ENCODE measurements around the gene KIAA1755.

The KIAA1755 gene

DNA sequence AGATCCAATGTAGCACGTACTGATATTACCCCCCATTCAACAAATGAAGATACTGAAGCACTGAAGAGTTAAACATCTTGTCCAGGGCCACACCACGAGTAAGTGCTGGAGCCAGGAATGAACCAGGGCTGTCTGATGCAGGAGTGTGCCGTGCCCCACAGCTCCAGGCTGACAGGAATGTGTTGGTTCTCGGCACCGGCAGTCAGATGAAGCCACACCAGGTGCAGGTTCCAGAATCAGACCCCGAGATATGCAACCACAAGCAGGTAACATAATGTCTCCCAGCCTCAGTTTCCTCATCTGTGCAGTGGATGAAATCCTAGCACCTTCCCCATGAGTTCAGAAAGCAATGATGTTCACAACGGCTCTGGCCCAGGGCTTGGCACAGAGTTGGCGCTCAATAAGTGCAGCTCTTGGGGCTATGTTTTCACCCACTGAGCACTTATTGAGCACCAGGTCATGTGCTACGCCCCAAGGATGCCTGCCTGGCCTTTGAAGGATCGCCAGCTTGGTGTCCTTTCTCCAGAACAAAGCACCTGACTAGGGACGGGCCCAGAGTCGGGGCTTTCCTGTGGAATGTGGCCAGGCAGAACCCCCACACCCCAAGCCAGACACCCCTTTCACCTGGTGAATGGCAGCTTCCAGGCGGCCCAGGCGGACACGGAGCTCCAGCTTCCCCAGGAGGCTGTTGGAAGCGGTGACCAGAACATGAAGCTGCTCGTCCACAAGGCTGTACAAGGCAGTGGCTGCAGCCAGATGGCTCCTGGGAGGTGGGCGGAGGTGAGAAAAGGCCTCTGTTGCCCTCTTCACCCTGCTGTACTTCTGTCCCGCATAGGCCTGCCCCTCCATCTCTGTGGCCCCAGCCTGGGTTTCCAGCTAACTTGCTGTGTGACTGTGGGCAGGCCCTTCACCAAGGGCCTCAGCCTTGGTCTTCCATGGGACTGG lies 41.3 kb downstream of the KIAA1755 start:
- DNase-seq (ENCODE audit: low spot score), result no peak

DNA sequence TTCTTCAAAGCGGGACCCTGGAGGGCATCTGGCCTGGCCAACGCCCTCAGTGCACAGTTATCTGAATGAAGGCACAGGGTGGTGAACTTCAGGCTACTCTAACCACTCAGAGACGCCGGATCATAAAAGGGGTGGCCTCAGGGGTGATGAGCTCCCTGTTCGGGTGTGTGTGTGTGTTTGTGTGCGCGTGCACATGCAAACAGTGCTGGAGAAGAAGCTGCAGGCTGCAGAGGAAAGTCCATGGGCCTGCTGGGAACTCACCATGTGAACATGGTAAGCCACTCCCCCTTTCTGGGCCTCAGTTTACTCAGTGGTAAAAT lies 42.0 kb downstream of the KIAA1755 start:
- DNase-seq (ENCODE audit: low spot score), result no peak

- DNase-seq (ENCODE audit: low spot score), result no peak
Observed at GRCh38 chr20:38217791-38218565, 42.6 kb downstream of the KIAA1755 start.

- no peak for DNase-seq (ENCODE audit: low spot score)
Observed at GRCh38 chr20:38216746-38217595, 43.6 kb downstream of the KIAA1755 start.

- no peak for DNase-seq (ENCODE audit: low spot score)
Observed at GRCh38 chr20:38216201-38216600, 44.3 kb downstream of the KIAA1755 start.

DNA sequence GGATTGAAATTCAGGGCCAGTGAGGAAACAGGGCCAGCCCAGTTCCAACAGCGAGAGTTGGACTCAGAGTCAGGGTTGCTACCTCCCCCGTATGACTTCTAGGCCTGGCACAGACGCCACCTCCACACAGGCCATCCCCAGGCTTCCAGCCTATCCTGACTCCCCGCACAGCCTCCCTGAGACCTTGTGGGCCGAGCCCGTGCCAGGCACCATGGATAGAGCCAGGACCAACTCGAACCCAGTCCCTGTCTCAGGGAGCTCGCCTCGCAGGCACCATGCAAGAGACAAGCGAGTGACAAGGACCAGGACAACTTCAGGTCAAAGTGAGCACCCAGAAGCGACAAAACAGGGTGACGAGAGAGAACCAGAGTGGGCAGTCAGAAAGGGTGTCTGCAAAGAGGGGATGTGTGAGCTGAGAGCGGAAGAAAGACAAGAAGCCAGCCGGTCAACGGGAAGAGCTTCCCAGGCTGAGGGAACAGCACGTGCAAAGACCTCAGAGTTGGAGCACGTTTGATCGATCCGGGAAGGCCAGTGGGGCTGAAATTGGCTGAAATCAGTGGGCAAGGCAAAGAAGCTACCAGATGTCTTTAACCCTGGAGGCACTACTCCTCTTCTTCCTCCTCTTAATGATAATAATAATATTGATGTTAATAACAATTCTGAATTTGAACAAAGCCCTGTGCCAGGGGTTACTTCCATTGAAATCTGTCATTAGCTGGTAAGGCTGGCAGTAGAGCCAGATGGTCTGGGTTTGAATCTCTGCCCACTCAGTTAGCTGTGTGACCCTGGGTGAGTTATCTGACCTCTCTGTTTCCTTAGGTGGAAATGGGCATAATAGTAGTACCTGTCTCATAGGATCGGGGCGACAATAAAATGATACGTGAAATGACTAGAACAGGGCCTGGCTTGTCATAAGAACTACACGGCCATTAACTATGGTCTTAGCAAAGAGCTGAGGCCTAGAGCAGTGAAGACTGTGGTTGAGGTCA lies 45.0 kb downstream of the KIAA1755 start:
- DNase-seq (ENCODE audit: low spot score), result no peak

DNA sequence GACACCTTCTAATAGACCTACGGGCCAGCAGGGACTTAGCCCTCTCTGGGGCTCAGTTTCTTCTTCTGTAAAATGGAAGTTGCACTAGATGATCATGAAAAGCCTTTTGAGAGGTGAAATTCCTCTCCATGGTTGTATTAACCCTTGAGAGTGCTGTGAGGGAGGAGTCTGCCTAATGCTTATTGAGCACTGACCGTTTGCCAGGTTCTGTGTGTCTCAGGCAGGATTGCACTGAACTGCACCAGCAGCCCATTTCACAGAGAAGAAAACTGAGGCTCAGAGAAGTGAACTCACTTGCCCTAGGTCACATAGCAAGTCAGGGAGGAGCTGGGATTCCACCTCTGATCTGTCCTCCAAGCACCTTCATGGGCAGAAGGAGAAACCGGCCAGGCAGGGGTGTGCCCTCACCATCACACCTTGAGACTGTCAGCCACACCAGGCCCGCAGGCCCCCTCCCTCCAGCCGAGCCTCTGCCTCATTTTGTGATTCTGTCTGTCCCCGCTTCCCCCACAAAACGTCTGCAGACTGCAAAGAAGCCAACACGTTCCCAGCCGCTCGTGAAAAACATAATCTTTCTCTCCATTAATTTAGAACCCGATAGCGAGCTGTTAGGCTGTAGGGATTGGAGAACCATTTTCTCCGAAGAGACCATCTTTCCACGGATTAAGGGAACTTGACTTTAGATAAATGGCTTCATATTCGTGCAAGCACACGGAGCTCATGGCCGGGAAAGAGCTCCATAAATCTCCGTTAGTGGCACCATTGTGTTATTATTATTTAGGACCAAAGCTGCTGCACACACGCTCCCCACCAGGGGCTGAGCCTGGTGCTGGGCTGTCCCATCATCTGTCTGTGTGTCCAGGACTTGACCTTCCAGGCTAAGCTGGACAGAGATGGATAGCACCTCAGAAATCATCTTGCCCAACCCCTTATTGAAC lies 46.0 kb downstream of the KIAA1755 start:
- DNase-seq (ENCODE audit: low spot score), result no peak

DNA sequence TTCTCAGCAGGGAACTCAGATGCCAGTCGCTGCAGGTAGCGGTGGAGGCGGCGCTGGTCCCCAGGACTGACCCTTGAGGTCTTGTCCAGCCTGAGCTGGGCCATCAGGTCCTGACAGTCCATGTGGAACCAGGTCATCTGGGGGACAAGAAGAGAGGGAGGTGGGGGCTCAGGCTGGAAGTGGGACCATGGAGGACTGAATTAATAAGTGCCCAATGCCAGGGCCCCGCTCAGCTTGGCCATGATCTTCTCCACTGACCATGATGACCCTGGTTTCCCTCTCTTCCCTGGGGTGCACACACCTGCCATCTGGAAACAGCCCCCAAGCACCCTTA lies 47.0 kb downstream of the KIAA1755 start:
- no peak for DNase-seq (ENCODE audit: low spot score)

DNA sequence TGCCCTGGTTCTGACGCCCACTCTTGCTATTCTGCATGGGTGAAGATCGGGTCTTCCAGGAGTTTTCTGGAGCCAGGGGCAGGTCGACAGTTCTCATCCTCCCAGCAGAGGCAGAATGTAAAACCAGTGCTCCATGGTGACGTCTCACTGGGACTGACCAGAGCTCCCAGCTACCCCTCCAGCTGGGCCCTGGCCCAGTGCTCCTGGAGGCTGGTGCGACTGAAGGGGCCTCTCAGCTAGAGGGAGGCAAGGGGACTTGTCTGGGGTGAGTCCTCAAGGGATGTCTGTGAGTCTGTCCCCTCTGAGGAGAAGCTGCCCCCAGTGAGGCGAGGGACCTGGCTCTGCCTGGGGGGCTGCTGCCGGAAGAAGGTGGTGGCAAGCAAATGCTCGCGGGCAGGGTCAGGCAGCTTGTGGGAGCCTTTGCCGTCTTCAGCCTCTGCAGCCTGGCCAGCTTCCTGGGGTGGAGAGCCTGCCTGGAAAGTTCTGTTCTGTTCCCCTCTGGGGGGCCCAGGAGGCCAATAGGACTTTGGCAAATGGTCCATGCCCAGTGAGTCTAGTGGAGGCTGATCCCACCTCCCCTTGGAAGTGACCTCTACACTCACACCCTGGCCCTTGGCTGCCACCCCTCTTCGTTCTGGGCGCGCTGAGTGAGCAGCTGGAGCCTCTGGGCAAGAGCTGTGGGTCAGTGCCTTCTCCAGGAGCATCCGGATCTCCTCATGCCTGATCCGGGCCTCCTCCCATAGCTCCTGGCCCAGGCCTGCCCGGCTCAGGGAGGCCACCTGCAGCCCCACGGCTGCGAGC lies 47.5 kb downstream of the KIAA1755 start:
- DNase-seq (ENCODE audit: low spot score), result no peak

- DNase-seq (ENCODE audit: low spot score), result no peak
Observed at GRCh38 chr20:38211200-38212097, 49.1 kb downstream of the KIAA1755 start.

DNA sequence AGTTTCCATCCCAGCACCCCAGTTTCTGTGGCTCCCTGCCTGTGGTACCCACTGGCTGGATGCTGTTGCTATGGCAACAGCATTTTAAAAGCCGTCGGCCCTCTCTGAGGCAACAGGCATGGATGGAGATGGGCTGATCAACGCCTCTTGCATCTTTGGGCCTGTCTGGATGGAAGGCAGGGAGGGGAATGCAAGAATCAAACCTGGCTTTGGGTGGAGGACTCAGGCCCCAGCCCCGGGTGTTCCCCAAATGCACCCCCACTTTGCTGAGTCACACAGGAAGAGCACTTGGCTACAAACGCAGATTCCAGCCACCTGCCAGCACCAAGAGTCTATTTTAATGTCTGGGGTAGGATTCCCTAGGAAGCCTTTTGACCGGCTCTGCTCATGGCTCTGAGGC lies 49.8 kb downstream of the KIAA1755 start:
- DNase-seq (ENCODE audit: low spot score), result no peak

GRCh38 chr20:38209736-38210405 lies 50.7 kb downstream of the KIAA1755 start:
- DNase-seq (ENCODE audit: low spot score), result no peak

GRCh38 chr20:38209054-38209675 lies 51.4 kb downstream of the KIAA1755 start:
- DNase-seq (ENCODE audit: low spot score), result no peak

GRCh38 chr20:38208523-38208922 lies 52.0 kb downstream of the KIAA1755 start:
- DNase-seq (ENCODE audit: low spot score), result no peak

GRCh38 chr20:38208088-38208487 lies 52.4 kb downstream of the KIAA1755 start:
- DNase-seq (ENCODE audit: low spot score), result no peak

DNA sequence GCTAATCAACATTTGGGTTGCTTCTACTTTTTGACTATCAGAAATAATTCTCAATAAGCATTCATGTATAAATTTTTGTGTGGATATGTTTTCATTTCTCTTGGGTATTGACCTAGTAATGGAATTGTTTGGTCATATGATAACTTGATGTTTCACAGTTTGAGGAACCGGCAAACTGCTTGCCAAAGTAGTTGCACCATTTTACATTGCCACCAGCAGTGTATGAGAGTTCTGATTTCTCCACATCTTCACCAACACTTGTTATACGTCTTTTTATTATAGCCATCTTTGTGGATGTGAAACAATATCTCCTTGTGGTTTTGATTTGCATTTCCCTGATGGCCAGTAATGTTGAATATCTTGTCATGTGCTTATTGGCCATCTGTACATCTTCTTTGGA lies 52.9 kb downstream of the KIAA1755 start:
- DNase-seq (ENCODE audit: low spot score), result no peak

GRCh38 chr20:38205001-38205400 lies 55.5 kb downstream of the KIAA1755 start:
- DNase-seq (ENCODE audit: low spot score), result no peak
